A549 treated with AZD9567 at 1 μM for 4 hours (cell line): Measurements from ENCODE around the gene CEP57. TPM values are rescaled to one million over a fixed set of nuclear protein-coding genes. Genes with fewer than 3 reads are reported as not detected.

Experiments used
- total RNA-seq: library from RNA; stranded (reverse); fragments of 200-300 nt; extraction: Qiagen RNA extraction; gene quantifications from 5 replicates; pipeline ENCODE4 v1.2.3, GENCODE V29; 2022; ENCODE audit not compliant: insufficient read depth

CEP57 gene
- 10.7 to 13.8 TPM (median 12.3 TPM) in 5 replicates for total RNA-seq

DNA sequence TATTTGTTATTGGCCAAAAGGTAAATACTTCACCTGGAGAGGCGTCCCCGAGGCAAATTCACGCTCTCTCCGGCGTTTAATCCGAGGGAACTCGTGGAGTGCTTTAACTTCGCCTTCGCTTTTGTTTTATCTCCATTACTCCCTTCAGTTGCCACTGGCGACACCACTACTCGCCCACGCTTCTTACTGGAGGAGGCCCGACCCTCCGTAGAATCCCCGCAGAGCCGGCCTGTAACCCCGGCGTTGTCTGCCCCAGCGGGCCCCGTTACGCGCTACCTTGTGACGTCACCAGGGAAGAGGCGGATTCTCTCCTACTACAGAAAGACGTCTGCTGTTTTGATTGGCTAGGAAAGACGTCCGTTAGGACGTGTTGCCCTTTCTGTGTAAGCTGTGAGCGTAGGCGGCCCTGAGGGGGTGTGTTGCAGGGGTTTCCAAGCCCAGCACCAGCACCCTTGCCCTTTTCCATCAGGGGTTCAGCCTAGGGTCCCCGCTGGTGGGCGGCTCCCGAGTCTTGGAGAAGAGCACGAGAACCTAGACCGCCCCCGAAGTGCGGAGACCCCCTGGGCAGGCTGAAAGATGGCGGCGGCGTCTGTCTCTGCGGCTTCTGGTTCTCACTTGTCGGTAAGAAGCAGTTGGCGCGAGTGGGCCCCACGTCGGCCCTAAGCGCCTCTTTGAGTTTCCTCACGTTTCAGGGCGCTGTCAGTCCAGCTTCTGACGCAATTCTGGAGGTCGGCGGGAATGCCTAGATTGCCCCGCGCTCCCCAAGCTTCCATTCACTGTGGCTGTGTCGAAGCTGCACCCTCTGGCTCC lies at the start of gene CEP57:
Gene CEP57 (plus strand): TSS at position 376 of the 810 bp plus-strand sequence. CDS start 201 bp downstream, at position 577.

DNA sequence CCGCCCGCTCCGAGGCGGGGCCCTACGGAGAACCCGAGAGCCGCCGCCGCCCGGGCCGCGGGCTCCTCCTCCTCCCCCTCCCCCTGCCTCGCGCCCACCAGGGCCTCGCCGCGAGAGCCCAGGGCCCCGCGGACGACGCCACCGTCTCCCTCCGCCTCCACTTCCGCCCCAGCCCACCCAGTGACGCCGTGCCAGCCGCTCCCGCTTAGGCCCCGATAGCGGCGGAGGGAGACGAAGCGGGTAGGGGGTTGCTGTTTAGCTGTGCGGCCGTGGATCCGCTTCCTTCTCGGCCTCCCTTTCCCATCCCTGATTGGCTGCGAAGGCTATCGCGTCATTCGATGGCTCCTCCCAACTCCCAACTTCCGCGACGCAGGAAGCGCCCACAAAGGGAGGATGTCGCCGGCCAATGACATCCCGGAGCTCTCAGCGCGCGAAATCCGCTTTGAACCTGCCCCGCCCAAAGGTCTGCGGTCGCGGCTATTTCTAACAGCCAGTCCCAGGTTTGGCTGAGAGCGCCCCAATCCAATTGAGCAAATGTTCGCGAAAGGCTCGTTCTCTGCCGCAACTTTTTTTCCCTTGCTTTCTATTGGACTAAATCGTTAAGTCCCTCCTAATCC lies 684 bp upstream of the CEP57 start, which contains the start of gene FAM76B:
Gene FAM76B (minus strand): TSS at position 277 of the 617 bp plus-strand sequence. CDS start 304 bp downstream, outside the sequence.

Other genes with a start within 250 kb of the CEP57 start
- gene FAM76B, start 716 bp upstream of the CEP57 start, total RNA-seq, result 7.2 to 10.5 TPM (median 8.8 TPM) in 5 replicates
- 18.4 to 25.0 TPM (median 19.0 TPM) in 5 replicates for gene MTMR2, start 133.6 kb downstream of the CEP57 start, total RNA-seq